HG03025 (cell line): ENCODE results near the gene TENT5D.
"Not testable (repeated sequence)": the region's sequence is repeated elsewhere in the genome, so short reads cannot be mapped to it uniquely, and the experiment has no call there.

Experiments
- ATAC-seq: cut with Tn5 transposase; IDR thresholded peaks from one replicate; pipeline ENCODE4 v1.9.1; 2021; ENCODE audit warnings: mild to moderate bottlenecking, moderate library complexity; ENCODE audit not compliant: unreplicated experiment, low FRiP score

Gene TENT5D

DNA sequence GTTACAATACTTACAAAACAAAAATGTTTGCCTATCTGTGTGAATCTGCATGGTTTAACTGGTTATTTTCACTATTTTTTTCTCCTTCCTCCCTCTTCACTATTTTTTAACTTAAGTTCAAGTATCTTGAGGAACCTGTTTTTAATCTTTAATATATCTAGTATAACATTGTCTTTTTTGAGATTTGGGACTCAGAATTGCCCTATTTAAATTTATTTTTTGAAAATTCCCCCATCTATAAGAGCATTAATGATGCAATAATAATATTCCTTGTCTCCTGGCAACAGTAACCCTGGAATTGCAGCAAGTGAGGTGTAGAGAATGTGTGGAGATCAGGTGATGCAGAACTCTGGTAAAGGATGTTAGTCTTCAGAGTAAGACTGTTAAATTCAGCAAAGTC lies at the start of gene TENT5D:
Gene TENT5D, plus strand, starts transcription at position 301 of the 400 bp plus-strand sequence. CDS start 22,093 bp downstream, outside the sequence.
- no peak for ATAC-seq

DNA sequence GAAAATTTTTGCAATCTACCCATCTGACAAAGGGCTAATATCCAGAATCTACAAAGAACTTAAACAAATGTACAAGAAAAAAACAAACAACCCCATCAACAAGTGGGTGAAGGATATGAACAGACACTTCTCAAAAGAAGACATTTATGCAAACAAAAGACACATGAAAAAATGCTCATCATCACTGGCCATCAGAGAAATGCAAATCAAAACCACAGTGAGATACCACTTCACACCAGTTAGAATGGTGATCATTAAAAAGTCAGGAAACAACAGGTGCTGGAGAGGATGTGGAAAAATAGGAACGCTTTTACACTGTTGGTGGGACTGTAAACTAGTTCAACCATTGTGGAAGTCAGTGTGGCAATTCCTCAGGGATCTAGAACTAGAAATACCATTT lies 34.6 kb upstream of the TENT5D start:
- not testable (repeated sequence) for ATAC-seq

DNA sequence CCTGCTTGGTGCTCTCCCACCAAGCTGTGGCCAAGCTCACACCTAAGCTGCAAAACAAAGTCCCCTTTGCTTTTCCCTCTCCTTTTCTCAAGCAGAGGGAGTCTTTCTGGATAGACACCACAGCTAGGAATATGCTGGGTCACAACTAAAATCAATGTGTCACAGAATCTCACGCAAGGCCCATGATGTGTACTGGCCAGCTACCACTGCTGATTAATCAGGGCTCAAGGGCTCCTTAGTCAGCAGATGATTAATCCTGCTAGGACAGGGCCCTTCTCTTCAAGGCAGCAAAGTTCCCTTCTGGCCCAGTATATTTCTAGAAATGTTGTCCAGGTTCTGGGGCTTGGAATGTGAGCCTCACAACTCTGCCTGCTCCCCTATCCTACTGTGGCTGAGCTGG lies 32.0 kb upstream of the TENT5D start:
- no peak for ATAC-seq

DNA sequence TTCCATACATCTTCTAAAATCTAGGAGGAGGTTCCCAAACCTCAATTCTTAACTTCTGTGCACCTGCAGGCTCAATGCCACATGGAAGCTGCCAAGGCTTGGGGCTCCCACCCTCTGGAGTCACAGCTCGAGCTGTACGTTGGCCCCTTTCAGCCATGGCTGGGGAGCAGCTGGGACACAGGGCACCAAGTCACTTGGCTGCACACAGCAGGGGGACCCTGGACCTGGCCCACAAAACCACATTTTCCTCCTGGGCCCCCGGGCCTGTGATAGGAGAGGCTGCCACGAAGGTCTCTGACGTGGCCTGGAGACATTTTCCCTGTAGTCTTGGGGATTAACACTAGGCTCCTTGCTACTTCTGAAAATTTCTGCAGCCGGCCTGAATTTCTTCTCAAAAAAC lies 8.2 kb upstream of the TENT5D start:
- no peak for ATAC-seq

DNA sequence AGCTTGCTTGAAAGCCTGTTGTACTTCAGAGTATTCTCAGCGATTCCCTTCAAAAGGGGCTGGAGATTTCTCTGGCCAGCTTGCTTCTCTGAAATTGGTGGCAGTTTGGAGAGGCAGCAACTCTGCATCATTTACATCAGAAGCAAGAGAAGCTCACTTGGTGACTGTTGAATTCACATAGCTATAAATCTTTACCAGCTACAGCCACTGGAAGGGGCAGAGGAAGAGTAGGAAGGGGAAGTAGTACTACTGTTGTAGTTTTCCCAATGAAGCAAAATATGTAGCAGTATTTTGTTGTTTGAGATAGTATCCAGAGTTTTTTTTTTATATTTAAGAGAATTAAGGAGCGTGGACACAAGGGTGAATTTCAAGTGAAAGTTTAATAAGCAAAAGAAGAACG lies 2.8 kb downstream of the TENT5D start:
- ATAC-seq = no peak

DNA sequence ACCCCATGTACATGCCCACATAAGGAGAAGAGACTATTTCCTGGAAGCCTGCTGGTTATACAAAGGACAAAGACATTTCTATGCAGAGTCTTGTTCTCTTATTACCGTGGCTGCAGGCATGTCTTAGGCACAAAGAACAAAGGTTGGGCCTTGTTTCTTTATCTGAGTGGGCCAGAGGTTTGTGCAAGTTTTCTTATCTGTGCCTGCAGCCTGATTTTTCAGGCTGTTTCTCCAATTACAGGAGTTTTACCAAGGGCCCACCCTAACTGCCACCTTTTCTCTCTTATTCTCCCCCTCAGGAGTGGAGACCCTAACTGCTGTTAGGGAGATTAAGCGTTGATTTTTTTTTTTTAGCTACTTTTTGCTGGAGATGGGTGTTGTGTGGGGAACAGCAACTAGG lies 3.5 kb downstream of the TENT5D start:
- ATAC-seq = no peak

DNA sequence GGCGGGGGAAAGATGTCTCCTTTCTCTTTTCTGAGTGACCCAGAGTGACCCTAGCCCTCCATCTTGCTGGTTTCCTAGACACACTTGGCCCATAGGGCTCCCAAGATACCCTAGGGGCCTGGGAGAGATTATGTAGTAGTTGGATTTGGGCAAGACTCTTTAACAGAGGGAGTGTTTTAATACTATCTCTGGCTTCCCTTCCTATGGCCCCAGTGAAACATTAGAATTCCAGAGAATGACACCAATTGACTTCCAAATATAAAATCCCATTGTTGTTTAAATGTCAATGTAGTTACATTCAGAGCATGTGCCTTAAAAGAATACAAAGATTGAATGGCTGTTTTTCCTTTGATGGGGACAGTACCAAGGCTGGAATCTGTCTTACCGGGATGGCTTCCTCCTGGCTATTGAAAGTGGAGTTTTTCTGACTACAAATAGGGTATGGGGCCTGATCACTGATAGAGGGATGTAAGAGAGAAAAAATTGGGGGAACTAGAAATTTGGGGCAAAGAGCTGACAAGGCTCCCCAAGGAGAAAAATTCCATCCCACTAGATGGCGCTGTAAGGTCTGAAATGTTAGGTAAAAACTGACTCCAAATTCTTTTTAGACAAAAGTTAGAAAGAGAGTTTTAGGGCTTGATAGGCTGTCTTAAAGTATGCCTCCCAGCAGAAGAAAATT lies 10.7 kb downstream of the TENT5D start:
- ATAC-seq = no peak

DNA sequence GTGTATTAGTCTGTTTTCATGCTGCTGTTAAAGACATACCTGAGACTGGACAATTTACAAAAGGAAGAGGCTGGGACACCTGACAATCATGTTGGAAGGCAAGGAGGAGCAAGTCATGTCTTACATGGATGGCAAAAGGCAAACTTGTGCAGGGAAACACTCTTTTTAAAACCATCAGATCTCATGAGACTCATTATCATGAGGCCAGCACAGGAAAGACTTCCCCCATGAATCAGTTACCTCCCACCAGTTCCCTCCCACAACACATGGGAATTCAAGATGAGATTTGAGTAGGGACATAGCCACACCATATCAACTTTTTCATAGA lies 11.2 kb downstream of the TENT5D start:
- ATAC-seq = no peak

DNA sequence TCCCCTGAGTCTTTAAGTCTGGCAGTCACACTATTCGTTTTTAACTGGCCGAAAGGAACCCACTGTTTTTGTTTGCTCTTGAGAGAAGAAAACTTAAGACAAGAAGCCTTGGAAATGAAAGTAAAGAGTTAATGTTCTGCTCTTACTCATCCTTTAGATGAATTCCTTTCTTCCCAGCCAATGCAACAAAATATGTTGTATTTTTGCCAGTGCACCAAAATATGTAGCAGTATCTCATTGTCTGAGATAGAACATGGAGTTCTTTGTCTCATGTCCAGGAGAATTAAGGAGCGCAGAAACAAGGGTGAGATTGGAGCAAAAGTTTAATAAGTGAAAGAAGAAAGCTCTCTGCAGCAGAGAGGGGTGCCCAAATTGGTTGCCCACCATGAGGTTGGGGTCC lies 12.2 kb downstream of the TENT5D start:
- ATAC-seq = no peak

DNA sequence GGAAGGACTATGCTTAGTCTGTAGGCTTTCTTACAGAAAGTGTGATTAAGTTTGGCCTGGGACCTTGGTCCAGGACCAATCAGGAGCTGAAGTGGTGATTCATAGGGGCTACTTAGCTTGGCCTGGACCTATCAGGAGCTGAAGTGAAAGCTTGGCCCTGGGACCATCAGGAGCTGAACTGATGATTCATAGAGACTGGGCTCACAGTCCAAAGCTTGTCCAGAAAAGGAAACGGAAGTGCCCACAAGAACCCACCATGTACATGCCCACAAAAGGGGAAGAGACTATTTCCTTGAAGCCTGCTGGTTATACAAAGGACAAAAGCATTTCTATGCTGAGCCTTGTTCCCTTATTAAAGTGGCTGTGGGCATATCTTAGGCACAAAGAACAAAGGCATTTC lies 12.6 kb downstream of the TENT5D start:
- ATAC-seq = no peak

DNA sequence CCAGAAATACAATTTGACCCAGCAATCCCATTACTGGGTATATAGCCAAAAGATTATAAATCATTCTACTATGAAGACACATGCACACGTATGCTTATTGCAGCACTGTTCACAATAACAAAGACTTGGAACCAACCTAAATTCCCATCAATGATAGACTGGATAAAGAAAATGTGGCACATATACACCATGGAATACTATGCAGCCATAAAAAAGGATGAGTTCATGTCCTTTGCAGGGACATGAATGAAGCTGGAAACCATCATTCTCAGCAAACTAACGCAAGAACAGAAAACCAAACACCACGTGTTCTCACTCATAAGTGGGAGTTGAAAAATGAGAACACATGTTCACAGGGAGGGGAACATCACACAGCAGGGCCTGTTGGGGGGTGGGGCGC lies 47.9 kb downstream of the TENT5D start:
- not testable (repeated sequence) for ATAC-seq

DNA sequence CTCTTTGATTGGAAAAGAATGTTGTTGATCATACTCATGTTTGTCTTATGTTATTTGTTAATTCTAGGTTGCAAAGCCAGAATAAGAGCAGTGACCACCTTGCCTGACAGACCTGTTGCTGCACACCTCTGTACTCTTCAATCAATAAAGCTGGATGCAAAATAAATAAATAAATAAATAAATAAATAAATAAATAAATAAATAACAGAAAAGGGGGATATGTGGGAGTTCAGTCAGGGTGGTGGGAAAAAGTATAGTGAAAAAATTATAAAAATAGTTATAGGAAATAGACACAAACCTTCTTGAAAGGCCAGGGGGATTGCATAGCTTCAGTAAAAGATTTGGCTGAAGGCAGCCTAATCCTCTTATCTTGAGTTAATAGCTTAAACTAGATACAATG lies 51.3 kb downstream of the TENT5D start:
- no peak for ATAC-seq

DNA sequence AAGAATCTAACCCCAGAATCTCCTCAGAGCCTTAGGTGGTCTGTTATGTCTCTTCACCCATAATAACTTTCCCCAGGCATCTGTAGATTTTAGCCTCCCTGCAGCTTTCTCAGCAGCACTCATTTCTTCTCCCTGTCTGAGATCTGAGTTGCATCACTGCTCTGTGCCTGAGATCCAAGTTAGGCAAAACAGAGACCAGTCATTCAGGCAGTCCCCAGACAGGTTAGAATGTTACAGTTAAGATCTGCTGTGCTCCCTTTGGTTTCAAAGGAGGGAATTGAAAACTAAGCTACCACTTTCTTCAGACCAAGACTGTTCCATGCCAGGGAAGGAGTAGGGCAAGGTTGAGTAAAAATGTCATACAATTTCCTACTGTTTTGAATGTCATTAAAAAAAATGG lies 65.3 kb downstream of the TENT5D start:
- no peak for ATAC-seq

DNA sequence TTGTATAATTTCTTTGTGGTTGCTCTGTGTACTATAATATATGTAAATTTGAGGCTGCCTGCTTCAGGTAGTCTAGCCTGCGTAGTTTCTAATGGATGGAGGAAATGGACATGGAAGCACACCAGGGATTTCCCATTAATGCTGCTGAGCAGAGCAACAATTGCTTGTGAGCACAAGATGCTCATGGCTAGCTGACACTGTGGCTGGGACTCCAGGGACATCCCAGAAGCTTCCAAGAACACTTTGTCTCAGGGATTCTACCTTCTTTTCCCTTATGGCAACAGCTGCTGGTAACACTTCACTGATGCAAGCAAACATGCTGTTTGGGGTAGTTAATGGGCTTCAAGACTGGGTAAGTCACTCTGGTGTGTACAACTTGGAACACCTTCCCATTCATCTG lies 66.1 kb downstream of the TENT5D start:
- no peak for ATAC-seq

DNA sequence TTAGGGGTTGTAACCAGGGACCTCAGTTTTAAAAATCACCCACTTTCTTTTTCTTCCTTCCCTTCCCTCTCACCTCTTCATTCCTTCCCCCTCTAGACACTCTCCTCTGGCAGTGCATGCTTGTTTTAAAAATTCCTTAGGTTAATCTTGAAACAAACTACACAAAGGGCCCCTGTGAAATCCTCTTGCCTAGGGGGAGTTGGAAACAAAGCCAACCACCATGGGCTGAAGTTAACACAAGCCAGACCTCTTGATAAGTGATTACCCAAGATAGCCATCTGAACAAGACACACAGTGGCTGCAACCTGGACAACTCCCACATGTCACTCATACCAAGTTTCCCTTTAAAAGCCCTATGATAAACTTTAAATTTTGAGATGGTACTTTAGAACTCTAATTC lies 68.9 kb downstream of the TENT5D start:
- ATAC-seq = no peak
